ENCODE measurements around the gene KDF1.
"Not testable (repeated sequence)": the region's sequence is repeated elsewhere in the genome, so short reads cannot be mapped to it uniquely, and the experiment has no call there.

Gene KDF1

DNA sequence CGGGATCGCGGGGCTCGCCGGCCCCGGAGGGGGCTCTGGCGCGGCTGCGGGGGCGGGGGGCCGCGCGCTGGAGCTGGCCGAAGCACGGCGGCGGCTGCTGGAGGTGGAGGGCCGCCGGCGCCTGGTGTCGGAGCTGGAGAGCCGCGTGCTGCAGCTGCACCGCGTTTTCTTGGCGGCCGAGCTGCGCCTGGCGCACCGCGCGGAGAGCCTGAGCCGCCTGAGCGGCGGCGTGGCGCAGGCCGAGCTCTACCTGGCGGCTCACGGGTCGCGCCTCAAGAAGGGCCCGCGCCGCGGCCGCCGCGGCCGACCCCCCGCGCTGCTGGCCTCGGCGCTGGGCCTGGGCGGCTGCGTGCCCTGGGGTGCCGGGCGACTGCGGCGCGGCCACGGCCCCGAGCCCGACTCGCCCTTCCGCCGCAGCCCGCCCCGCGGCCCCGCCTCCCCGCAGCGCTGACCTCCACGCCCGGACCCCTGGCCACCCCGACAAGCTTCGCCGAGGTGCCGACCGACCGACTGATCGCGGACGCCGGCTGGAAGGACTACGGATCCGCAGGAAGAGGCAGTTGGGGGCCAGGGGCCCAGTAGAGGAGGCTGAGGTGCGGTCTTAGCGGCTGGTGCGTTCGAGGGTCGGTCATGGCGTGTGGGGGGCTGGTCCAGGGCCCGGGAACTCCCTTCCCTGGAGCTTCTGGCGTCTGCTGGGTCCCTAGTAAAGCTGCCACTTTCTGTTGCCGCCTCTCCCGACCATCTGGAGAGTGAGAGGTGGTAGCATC lies 33.9 kb upstream of the KDF1 start:
- no peak for DNase-seq

DNA sequence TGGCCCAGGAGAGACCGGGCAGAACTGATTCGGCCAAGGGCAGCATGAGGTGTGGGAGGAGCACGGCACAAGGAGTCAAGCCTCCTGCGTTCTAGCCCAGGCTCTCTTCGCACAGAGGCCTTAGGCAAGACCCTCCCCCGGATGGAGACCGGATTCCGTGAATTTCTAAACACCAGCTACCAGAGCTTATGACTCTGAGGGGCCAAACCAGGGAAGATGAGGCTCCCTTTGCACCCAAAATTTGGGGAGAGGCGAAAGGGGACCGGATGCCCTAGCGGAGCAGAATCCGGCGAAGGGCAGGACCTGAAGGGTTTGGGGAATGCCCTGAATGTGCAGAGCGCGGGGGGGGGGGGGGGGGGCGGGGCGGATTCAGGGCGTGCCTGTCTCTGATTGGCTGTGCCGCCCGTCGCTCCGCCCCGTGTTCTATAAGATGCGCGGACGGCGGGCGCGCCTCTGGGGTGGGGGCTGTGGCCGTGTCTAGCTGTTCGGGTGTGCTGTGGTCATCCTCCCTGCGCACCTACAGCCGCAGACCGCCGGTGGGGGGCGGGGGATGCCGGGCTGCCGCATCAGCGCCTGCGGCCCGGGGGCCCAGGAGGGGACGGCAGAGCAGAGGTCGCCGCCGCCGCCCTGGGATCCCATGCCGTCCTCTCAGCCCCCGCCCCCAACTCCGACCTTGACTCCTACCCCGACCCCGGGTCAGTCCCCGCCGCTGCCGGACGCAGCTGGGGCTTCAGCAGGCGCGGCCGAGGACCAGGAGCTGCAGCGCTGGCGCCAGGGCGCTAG lies 33.2 kb upstream of the KDF1 start, which contains the start of gene TRNP1:
Gene TRNP1, plus strand, starts transcription at position 456 of the 783 bp plus-strand sequence. Its CDS starts 95 bp downstream, at position 551.
- peak; percentile 38 for DNase-seq

DNA sequence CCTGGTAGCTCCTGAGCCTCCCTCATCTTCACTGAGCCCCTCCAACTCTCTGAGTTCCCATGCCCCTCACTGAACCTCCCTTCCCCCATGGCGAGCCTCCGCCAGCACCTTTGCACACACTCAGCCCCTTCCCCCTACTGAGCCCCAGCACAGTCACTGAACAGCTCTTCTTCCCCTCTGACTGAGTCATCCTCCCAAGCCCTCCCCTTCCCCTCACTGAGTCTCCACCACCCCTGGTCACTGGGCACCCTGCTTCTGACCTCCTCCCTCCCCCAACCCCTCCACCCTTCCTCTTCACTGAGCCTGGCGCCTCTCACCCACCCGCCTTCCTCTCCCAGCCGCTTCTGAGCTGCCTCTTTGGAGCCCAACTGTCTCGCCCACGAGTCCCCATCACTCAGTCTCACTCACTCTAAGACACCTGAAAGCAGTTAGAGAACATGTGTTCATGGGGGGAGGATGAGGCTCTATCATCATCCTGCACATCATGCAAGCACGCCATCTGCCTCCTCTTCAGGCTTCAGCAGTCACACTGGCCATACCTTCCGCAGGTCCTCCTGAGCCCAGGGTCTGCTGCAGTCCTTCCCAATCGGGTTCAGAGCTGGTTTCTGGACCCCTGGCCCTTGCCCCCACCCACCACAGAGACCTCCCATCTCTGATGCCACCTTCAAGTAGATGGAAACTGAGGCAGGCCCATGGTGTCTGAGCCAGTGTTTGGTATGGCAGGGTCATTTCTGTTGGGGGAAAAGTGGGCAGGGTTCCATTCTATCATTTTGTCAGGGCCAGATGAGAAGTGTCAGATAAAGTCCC lies 31.2 kb upstream of the KDF1 start:
- DNase-seq: no peak

DNA sequence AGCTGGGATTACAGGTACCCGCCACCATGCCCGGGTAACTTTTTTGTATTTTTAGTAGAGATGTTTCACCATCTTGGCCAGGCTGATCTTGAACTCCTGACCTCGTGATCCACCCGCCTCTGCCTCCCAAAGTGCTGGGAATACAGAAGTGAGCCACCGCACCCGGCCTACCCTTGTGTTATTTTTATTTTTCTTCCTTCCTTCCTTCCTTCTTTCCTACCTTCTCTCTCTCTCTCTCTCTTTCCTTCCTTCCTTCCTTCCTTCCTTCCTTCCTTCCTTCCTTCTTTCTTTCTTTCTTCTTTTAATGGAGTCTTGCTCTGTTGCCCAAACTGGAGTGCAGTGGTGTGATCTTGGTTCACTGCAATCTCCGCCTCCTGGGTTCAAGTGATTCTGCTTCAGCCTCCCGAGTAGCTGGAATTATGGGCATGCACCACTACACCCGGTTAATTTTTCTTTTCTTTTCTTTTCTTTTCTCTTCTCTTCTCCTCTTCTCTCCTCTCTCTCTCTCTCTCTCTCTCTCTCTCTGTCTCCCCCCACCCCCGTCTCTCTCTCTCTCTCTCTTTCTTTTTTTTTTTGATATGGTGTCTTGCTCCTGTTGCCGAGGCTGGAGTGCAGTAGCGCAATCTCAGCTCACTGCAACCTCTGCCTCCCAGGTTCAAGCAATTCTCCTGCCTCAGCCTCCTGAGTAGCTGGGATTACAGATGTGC lies 29.3 kb upstream of the KDF1 start:
- DNase-seq: not testable (repeated sequence)

DNA sequence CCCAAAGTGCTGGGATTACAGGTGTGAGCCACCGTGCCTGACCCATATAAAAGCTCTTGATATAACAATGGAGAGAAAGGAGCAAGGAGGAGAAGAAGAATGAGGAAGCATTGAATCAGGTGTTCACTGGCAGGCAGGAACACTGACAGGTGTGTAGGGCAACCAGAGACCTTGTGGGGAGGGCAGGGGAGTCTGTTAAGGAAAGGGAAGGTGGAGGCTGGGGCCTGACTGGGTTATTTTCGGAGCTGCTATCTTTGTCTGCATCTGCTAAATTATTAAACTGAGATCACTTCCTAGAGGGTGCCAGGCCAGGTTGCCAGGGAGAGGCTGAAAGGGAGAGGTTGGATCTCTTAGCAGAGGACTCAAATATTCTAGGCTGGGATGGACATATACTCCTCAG lies 26.4 kb upstream of the KDF1 start:
- no peak for DNase-seq

DNA sequence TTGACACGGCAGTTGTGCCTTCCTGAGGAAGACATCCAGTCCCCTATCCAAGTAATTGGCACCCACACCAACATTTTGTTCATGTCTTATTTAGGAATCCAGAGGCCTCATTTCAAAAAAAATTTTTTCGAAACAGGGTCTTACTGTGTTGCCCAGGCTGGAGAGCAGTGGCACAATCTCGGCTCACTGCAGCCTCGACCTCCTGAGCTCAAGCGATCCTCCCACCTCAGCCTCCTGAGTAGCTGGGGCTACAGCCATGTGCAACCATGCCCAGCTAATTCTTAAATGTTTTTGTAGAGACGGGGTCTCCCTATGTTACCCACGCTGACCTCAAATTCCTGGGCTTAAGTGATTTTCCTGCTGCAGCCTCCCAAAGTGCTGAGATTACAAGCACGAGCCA lies 24.0 kb upstream of the KDF1 start:
- DNase-seq: no peak

DNA sequence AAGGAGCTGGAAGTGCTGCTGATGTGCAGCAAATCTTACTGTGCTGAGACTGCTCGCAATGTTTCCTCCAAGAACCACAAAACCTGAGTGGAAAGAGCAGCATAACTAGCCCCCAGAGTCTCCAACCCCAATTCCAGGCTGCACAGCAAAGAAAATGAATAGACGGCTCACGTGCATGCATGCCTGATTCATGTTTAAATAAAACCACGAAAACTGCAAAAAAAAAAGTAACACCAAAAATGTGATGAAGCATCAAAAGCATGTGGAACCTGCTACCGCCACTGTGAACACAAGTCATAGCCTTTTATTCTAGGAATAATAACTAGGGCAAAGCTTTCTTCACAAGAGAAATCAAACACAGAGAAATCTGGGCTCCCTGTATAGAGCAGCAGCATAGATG lies 23.6 kb upstream of the KDF1 start:
- no peak for DNase-seq

DNA sequence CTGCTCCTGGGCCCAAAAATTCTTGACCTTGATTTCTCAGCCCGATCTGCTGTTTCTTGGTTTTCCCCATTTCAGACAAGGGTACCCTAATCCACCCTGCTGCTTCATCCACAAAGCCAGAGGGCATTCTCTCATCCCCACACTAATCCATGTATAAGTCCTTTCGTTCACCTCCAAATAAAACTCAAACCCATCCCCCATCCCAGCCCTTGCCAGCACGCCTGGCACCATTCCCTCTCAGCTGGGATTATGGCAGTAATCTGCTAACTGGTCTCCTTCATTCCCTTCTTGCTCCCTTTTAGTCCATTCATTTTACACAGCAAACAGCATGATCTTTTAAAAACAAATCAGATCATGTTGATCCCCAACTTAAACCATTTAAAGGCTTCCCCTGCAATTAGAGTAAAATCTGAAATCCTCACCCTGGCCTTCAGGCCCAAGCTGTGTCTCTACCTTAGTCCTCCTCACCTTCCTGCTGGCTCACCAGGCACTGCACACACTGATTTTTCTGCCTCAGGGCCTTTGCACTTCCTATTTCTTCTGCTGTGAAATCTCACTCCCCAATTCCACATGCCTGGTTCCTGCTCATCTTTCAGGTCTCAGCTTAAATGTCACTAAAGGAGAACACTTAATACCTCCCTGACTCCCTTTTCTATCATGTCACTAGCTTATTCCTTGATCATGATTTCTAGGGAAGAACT lies 21.0 kb upstream of the KDF1 start:
- DNase-seq: no peak

DNA sequence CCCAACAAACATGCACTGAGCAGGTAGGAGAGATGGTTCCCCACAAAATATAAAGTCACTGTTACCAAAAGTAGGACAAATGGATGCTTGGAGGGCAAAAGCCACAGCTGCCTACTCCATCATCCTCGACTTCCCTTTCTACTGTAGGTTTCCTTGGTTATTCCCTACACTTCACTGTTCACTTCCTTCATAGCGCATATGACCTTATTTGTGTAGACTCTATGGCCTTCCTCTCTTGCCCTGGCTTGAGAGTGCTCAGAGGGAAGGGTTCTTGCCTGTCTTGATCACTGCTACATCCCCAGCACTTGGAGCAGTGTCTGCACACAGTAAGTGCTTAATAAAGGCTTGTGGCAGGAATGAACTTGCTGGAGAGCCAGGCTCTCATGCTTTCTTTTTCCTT lies 18.6 kb upstream of the KDF1 start:
- DNase-seq: no peak

DNA sequence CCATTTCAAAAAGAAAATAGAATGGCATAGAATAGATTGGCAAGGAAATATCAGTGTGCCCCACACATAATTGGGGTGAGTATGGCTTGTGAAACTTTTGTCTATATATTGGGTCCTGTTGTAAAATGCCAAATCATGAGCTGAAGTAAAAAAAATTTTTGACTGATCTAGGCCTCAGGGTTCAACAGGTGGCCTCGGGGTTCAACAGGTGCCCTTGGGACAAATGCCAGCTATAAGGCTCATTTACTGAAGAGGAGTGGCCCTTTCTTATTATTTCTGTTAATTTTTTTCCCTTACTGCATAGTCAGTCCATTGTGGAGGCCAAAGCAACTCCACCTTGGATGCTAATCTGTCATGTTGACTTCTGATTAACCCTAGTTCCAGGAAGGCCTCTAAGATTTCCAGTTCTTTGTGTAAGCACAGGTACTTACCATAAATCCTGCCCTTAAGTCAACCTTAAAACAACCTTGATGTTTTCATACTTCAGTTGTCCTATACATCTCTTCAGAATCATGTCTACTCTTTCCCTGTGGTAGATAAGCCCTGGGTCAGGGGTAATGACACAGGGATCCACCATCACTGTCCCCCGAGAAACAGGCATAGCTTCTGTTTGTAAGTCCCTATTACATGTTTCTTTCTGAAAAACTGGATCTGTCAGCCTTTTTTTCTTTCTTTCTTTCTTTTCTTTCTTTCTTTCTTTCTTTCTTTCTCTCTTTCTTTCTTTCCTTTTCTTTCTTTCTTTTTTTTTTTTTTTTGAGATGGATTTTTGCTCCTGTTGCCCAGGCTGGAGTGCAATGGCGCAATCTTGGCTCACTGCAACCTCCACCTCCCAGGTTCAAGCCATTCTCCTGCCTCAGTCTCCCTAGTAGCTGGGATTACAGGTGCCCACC lies 16.6 kb upstream of the KDF1 start:
- DNase-seq: no peak

DNA sequence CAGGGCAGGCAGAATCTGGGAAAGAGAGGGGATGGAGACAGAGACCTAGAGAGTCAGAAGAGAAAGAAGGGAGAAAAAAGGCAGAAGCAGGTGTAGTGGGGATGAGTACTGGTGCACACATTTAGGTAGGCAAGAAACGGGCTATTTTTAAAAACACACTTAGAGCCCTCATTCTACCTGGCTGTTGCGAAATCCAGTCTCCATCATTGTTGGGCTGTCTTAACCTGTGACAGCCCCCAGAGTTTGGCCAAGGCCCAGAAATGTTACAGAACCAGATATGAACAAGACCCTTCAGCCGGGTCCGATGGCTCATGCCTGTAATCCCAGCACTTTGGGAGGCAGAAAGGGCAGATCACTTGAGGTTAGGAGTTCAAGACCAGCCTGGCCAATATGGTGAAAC lies 12.6 kb upstream of the KDF1 start:
- no peak for DNase-seq

DNA sequence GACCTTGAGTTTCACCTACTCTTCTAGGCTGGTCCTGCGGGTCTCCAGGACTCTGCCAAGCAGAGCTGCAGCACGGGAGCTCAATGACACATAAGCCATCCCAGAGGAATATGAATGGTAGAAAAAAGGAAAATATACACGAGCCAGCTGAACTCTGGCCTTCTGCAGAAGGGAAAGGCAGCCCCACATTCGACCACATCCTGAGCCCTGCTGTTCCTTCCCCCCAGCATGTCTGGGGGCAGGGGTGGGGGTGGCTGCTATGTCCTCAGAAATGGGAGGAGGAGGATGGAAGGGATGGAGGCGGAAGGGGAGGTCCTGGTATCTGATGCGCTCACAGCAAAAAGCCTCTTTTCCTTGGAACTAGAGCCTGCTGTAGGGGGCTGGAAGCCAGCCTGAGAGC lies 12.1 kb upstream of the KDF1 start:
- DNase-seq: no peak

DNA sequence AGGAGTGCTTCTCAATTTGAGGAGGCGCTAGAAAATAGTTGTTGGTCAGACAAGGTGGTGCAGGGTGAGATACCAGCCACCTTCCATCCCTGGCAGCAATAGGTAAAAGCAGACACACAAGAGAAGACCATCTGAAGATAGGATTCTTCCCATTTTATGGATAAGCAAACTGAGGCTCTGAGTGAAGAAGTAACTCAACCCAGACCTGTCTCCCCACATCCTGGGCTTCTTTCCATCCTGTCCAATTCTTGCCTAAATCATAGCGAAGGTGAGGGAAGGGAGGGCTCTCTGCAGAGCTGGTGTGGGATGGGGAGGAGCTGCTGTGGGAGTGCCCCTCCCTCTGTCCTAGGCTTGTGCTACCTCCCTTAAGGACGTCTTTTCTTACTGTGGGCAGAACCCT lies 11.3 kb upstream of the KDF1 start:
- DNase-seq: no peak

DNA sequence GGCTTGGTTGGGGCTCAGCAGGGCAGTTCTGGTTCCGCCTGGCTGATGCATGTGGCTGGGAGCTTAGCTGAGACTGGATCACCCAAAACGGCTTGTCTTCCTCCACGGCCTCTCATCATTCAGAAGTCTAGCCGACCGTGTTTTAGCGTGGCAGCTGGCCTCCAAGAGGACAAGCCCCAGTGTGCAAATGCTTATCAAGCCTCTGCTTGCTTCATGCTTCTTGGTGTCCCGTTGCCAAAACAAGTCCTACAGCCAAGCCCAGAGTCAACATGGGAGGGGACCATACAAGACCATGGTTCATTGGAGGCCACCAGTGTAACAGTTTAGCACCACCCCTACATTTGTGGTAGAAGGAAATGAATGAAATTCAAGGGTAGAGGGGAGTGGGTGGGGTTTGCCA lies 10.5 kb upstream of the KDF1 start:
- peak; percentile 66 for DNase-seq

DNA sequence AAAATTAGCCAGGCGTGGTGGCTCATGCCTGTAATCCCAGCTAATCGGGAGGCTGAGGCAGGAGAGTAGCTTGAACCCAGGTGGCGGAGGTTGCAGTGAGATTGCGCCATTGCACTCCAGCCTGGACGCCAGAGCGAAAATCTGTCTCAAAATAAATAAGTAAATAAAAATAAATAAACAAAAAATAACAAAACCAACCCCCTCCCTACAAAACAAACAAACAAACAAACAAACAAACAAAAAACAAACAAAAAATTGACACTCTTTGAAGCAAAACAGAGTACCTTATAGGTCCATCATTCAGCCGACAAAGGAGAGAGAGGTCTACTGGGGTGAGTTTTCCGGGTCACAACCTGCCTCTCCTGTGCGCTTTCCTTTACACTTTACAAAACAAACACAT lies 5.4 kb upstream of the KDF1 start:
- no peak for DNase-seq

DNA sequence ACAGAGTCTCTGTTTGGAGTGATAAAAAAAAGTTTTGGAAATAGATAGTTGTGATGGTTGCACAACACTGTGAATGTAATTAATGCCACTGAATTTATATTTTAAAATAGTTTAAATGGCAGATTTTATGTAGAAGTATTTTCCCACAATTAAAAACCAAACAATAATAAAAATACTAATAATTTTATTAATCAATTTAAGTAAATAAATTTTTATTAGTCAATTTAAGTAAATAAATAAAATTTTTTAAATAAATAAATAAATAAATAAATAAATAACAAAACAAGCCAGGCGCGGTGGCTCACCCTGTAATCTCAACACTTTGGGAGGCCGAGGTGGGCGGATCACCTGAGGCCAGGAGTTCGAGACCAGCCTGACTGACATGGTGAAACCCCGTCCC lies 4.9 kb upstream of the KDF1 start:
- DNase-seq: no peak

DNA sequence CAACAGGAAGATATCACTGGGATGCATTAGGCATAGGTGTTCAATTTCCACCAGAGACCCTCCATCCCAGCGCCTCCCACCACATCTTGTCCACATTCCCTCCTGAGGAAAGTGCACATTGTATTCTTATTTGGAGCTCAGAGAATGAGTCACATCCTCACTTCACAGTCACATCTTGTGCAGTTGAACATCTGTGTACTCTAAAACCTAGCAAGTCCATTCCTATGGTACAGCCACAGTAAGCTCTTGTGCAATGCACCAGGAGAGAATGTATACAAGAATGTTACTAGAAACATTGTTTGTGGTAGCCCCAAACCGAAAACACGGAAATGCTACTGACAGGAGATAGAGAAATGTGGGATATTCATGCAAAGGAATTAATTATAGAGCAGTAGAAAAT lies 1.6 kb upstream of the KDF1 start:
- DNase-seq: no peak

DNA sequence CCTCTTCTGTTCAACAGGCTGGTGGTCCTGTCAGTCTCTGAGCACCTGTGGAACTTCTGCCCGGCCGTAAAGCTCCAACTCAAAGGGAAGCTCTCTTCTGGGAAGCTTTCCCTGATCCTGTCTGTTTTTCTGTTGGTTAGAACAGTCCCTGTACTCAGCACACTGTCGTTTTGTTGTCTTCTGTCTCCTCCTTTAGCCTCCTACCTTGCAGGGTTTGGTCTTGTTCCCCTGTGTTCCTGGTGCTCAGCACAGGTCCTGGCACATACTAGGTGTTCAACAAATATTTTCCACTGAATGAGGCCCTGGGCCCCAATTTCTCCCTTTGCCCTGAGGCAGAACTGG lies 328 bp upstream of the KDF1 start:
- no peak for DNase-seq

DNA sequence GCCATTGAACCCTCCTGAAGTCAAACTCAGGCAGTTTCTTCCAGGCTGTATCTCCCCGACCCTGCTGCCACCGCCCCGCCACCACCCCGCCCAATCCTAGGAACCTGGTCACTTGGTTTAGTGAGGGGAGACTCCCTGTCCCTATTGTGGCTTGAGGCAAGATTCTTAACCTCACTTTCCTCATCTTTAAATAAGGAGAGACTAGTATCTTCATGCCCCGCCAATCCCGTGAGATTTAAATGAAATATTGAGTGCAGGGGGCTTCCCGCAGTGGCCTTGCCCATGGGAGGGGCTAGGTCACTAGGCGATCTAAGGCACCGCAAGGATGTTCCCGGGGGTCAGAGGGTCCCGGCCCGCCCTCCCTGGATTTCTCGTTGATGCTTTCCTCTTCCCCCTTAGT lies 998 bp downstream of the KDF1 start:
- no peak for DNase-seq

DNA sequence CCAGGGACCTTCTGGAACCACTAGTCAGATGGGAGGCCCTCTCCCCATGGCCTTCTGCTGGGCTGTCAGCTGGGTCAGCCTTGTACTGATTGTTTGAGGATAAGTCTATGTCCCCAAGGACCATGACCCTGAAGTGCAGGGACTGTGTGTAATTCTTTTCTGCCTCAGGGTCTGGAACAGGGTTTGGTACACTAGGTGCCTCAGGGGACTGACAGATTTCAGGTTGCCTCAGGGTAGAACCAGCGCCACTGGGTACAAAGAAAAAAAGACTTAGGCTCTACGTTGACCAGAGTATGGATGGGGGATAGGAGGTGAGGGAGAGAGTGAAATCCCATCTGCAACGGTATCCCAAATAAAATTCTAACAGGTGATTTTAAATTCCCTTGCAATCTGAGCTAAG lies 3.0 kb downstream of the KDF1 start:
- no peak for DNase-seq

DNA sequence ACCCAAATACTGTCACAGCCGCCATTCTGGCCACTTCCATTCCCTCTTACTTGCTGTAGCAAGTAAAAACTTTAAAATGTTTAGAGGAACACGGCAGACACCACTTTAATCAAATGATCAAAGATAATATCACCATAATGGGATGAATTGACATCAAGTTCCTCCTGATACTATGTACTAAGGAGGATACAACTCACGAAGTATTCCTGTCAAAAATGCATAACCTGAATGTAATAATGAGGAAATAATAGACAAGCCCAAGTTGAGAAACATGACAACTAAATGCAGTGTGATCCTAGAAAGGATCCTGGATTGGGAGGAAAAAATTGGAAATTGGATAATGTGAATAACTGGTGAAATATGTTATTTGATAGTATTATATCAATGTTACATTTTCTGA lies 3.9 kb downstream of the KDF1 start:
- DNase-seq: no peak

All from DMS153 (cell line).